Kidney (tissue), 14 donors: ENCODE measurements around the gene CLDN24. TPM values are rescaled to one million over a fixed set of nuclear protein-coding genes. Genes with fewer than 3 reads are reported as not detected.

Experiments used
- DNase-seq, 5 donors: peaks; one replicate each; pipeline ENCODE4 v3.0.0-alpha.2; 2013 to 2020
- FAIRE-seq: peaks from 2 replicates; lab custom pipeline; 2012; peaks lifted over from hg19 to GRCh38; lab: Jason Lieb, UNC
- H3K27ac ChIP-seq, 2 donors: one replicate each; pipeline ENCODE4 v1.7.0; 2013; ENCODE audit warnings: low read depth in 2 of 2, low read length in 2 of 2, inconsistent platforms in 1 of 2
- H3K27me3 ChIP-seq: one replicate; pipeline ENCODE4 v1.7.1; 2013; ENCODE audit warnings: low read length, inconsistent platforms; ENCODE audit not compliant: control insufficient read depth, insufficient read depth
- H3K36me3 ChIP-seq, 3 donors: one replicate each; pipeline versions ENCODE4 v1.7.0 to v1.7.1; 2013; ENCODE audit warnings: low read length in 3 of 3, control low read depth in 1 of 3, inconsistent platforms in 1 of 3; ENCODE audit not compliant: insufficient read depth in 3 of 3, control insufficient read depth in 2 of 3
- H3K4me1 ChIP-seq, 3 donors: one replicate each; pipeline versions ENCODE4 v1.7.0 to v1.7.1; 2013; ENCODE audit warnings: low read length in 3 of 3, inconsistent platforms in 1 of 3, low read depth in 1 of 3; ENCODE audit not compliant: control insufficient read depth in 2 of 3, insufficient read depth in 2 of 3
- H3K4me3 ChIP-seq, 3 donors: one replicate each; pipeline versions ENCODE4 v1.7.0 to v1.8.1; 2013; ENCODE audit warnings: low read length in 3 of 3, control low read depth in 1 of 3, inconsistent platforms in 1 of 3
- H3K9ac ChIP-seq, 3 donors: one replicate each; pipeline versions ENCODE4 v1.7.0 to v1.7.1; 2013; ENCODE audit warnings: low read length in 3 of 3, control low read depth in 1 of 3, inconsistent platforms in 1 of 3
- H3K9me3 ChIP-seq, 3 donors: one replicate each; pipeline versions ENCODE4 v1.7.0 to v1.7.1; 2013; ENCODE audit warnings: low read length in 3 of 3, control low read depth in 1 of 3, inconsistent platforms in 1 of 3; ENCODE audit not compliant: control insufficient read depth in 2 of 3, insufficient read depth in 1 of 3
- CTCF ChIP-seq: IDR thresholded peaks from 3 replicates; pipeline ENCODE4 v1.5.1; 2012; ENCODE audit warnings: mild to moderate bottlenecking, moderate library complexity, borderline replicate concordance; ENCODE audit not compliant: insufficient read depth; ENCODE audit errors: extremely low read depth
- intact Hi-C: fragments of 100-400 bp; cut with DNase I; formaldehyde crosslinking; loops from one replicate; pipeline ENCODE4 v1.11.1; 2022
- polyA plus RNA-seq: library from polyadenylated mRNA; stranded (reverse); fragments of 350-450 nt; fragmentation: Illumina TruSeq; extraction: RNeasy Lipid Tissue Mini Kit (QIAGEN cat#74804); gene quantifications from one replicate; pipeline ENCODE4 v1.2.3, GENCODE V29; 2014; ENCODE audit warnings: low read depth, low replicate concordance; ENCODE audit not compliant: insufficient read depth
- total RNA-seq: library from RNA; stranded (reverse); fragmentation: NEBNext Ultra II Directional; extraction: Animal tissue kit (Norgen Biotek cat#: 25700); gene quantifications from one replicate; pipeline ENCODE4 v1.2.1, GENCODE V29; 2021
- donor health status: control.
- donor health status: control.
- donor health status: control.
- donor health status: control.
- donor health status: control.
- donor health status: DM: yes; HTN: yes; CAD: no.
- donor health status: Normal renal cell carcinoma (clear cell type).

Gene CLDN24
- total and polyA plus RNA-seq, 2 donors from 2014 or later: not detected

GRCh38 chr4:183366206-183366835, 44.1 kb upstream of the CLDN24 start:
- H3K9me3 ChIP-seq: no peaks in the 10 kb centered on the region
- TF ChIP-seq CTCF: no peak
- no peaks in the 10 kb centered on the region for H3K4me1 ChIP-seq
- no peak overlapping the region for H3K27ac ChIP-seq
- no peak overlapping the region for H3K9ac ChIP-seq
- no peak overlapping the region for H3K4me3 ChIP-seq
- H3K27me3 ChIP-seq: no peaks in the 10 kb centered on the region
- DNase-seq (no peak), FAIRE-seq (no peak)
- no peaks in the 10 kb centered on the region for H3K36me3 ChIP-seq
- intact Hi-C loops: no loop called here

GRCh38 chr4:183364025-183364424, 41.8 kb upstream of the CLDN24 start:
- no peak for TF ChIP-seq CTCF
- Histone ChIP-seq H3K27ac (no peak overlapping the region), H3K9me3 (no peaks in the 10 kb centered on the region), H3K4me3 (no peak overlapping the region), H3K36me3 (no peaks in the 10 kb centered on the region), H3K9ac (no peak overlapping the region), H3K4me1 (no peaks in the 10 kb centered on the region), H3K27me3 (no peaks in the 10 kb centered on the region)
- no peak for FAIRE-seq
- no peak for DNase-seq
- intact Hi-C loops: no loop called here

GRCh38 chr4:183362916-183363542, 40.8 kb upstream of the CLDN24 start:
- DNase-seq: peak in 3 of 5 donors; percentile 43 to 55 (median 53)
- no peak for TF ChIP-seq CTCF
- FAIRE-seq: no peak
- Histone ChIP-seq H3K36me3 (no peaks in the 10 kb centered on the region), H3K4me3 (no peak overlapping the region), H3K27ac (no peak overlapping the region), H3K27me3 (no peaks in the 10 kb centered on the region), H3K9me3 (no peaks in the 10 kb centered on the region), H3K9ac (no peak overlapping the region), H3K4me1 (no peaks in the 10 kb centered on the region)
- intact Hi-C loops: no loop called here
